Measurements from ENCODE around the gene CEBPB.
A peak's percentile ranks its signal among the peaks of the same experiment; 100 is the strongest.
"Not testable (repeated sequence)": the region's sequence is repeated elsewhere in the genome, so short reads cannot be mapped to it uniquely, and the experiment has no call there.

Gene CEBPB

DNA sequence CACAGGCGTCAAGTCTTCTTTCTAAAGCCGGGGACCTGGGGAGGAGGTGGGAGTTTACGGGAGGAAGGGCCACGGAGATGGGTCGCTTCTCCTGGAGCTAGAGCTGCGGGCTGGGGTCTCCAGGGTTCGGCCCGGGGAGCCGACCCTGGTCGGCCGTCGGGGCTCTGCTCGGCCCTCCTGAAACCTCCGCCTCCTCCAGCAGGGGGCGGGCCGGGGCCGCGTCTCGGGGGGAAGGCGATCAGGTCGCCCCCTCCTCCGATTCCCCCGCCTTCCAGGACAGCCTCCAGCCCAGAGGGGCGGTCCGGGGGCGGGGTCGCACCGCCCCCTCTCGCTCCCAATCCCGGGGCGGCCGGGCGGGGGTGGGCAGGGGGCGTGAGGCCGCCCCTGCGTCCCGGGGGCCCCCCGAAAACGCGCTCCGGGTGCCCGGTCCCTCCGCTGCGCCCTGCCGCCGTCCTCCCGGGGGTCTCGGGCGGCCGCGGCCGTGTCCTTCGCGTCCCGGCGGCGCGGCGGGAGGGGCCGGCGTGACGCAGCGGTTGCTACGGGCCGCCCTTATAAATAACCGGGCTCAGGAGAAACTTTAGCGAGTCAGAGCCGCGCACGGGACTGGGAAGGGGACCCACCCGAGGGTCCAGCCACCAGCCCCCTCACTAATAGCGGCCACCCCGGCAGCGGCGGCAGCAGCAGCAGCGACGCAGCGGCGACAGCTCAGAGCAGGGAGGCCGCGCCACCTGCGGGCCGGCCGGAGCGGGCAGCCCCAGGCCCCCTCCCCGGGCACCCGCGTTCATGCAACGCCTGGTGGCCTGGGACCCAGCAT, at the start of gene CEBPB:
Gene CEBPB (plus strand): TSS at position 580 of the 814 bp plus-strand sequence. CDS start 204 bp downstream, at position 784.
- peak; percentile 72 to 77 for DNase-seq

DNA sequence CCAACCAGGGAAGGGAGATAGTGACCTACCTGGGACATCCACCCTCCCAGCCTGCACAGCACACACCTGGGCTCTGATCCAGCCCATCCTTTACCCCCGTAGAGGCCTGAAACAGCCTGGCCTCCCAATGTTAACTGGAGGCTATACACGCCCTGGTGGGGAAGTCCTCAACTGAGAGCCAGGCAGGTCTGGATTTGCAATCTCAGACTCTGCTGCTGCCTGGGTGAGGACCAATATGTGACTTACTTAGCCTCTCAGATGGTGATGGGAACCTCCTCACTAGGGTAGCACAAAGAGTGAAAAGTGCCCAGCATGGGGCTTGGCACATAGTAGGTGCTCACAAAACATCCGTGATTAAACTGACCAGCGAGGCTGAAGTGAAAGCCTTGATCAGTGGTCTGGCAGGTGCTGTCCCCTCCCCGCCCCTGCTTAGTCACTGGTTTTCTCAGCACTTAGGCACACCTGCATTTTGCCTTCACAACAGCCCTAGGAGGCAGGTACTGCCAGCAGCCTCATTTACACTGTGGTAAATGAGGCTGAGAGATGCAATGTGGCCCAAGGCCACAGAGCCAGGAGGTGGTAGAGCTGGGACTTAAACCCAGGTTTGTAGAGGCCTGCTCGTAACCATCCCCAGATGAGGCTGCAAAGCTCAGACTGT, 49.5 kb upstream of the CEBPB start:
- DNase-seq, result no peak

- DNase-seq, result no peak
Measured at GRCh38 chr20:50141811-50142561, 48.6 kb upstream of the CEBPB start.

- no peak for DNase-seq
Measured at GRCh38 chr20:50142812-50143211, 47.8 kb upstream of the CEBPB start.

GRCh38 chr20:50144362-50144761, 46.3 kb upstream of the CEBPB start:
- no peak for DNase-seq

- no peak for DNase-seq
Measured at GRCh38 chr20:50145566-50145965, 45.1 kb upstream of the CEBPB start.

DNA sequence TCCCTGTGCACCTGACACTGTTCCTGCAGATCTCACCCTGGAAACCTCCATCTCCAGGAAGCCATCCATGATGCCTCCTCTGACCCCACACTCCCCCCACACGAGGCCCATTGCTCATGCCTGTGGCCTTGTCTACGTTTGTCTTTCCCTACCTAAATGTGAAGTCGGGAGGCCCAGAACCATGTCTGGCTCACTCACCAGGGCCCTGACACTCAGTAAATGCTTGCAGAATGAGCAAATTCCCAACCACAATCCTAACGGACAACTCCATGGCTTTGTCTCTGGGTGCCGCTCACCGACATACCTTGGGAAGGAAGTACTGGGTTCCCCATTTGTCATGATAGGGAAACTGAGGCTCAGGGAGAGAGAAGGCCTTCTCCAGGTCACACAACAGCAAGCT, 44.4 kb upstream of the CEBPB start:
- no peak for DNase-seq

- peak; percentile 69 to 71 for DNase-seq
Measured at GRCh38 chr20:50146732-50147662, 43.6 kb upstream of the CEBPB start.

- no peak for DNase-seq
Measured at GRCh38 chr20:50149481-50150254, 41.0 kb upstream of the CEBPB start.

- DNase-seq, result no peak
Measured at GRCh38 chr20:50151034-50151743, 39.4 kb upstream of the CEBPB start.

DNA sequence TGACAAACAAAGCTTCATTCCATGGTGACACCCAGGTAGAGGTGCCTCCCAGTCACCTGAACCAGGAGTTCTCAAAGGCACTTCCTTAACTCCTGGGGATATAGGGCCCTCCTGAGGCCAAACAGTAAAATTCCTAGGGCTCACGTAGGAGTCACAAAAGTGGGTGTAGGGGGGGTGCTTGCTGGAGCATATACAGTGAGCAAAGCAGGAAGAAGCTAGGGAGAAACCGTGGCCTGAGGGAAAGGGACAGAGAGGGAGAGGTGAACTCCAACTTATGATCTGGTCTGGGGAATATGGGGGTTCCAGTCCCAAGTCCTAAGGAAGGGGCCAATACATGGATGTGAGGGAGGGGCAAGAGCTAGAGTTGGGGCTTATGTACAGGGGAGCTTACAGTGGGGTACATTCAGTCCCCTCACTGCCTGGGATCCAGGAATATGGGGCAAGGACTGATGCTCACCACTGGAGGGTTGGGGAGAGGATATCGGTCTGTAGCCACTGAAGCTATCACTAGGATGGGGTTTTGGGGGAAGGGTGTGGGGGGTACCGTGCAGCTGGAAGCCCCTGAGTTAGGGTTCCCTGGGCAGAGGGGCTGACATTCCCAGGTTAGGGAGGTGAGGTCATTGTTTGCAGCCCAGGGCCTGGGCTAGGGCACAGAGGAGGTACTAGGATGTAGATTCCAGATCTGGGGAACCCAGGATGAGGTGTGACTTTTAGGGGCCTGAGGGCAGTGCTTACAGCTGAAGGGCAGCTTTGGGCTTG, 38.1 kb upstream of the CEBPB start:
- no peak for DNase-seq

- DNase-seq, result no peak
Measured at GRCh38 chr20:50153153-50153499, 37.5 kb upstream of the CEBPB start.

DNA sequence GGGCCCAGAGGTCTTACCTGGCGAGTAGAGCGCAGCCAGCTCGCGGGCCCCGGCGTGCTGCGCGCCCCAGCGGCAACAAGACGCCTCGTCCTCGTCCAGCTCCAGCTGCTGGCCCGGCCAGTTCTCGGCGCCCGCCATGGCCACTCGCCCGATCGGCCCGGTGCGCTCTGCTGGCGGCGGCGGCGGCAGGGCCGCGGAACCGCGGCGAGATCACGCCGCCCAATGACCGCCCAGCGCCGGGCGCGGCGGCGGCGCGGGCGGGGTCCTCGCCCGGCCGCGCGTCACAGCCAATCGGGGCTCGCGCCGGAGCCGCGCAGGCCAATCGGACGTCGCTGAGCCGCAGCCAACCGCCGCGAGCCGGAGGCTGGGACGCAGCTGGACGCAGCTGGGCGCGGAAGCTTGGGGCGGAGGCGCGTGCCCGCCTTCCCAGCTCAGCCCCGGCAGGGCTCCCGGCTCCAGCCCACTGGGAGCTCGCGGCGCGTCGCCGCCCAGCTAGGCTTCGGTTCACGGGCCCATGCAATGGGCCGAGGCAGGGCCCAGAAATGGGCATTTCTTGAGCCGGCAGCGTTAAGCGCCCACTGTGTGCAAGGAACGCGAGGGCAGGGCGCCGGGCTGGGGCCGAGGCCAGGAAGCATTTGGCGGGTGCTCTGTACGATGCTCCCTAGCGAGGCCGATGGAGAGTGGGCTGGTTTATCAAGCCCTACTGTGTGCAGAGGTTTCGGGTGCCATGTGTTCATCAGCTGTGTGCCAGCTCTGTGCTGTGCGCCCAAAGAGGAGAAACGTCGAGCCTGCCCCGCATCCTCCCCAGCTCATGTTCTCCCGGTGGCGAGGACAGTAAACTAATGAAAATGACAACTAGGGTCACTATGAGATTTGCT, 36.9 kb upstream of the CEBPB start, which contains the start of gene PEDS1:
Gene PEDS1 (minus strand): TSS at position 224 of the 878 bp plus-strand sequence. CDS start 86 bp downstream, at position 138.
- peak; percentile 68 to 72 for DNase-seq

DNA sequence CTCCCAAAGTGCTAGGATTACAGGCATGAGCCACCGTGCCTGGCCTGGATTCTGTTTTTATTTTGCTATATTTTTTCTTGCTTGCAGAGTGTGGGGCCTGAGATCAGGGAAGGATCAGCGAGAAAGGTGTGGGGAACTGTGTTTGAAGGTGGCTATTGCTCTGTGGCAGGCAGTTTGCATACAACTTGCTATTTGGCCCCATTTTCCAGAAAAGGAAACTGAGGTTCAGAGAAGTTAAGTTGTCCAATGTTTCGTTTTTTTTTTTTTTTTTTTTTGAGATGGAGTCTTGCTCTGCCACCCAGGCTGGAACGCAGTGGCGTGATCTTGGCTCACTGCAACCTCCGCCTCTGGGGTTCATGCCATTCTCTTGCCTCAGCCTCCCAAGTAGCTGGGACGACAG, 29.1 kb upstream of the CEBPB start:
- DNase-seq, result not testable (repeated sequence)

- no peak for DNase-seq
Measured at GRCh38 chr20:50163570-50164317, 26.9 kb upstream of the CEBPB start.

- peak; percentile 94 to 97 for DNase-seq
Measured at GRCh38 chr20:50165684-50166554, 24.7 kb upstream of the CEBPB start.

GRCh38 chr20:50169329-50169823, 21.3 kb upstream of the CEBPB start:
- peak; percentile 74 to 78 for DNase-seq
